Keratinocyte (primary cell): Measurements from ENCODE around the gene SLC13A5. TPM values are rescaled to one million over a fixed set of nuclear protein-coding genes. Genes with fewer than 3 reads are reported as not detected.

Experiments
- DNase-seq: peaks from one replicate; pipeline ENCODE4 v3.0.0-alpha.2; 2011; ENCODE audit warnings: low read depth, missing footprints, low spot score
- FAIRE-seq: peaks from 2 replicates; lab custom pipeline; 2011; peaks lifted over from hg19 to GRCh38; lab: Jason Lieb, UNC
- H2AFZ ChIP-seq: 2 replicates; pipeline ENCODE4 v1.6.0; 2012; ENCODE audit warnings: low read length, control low read depth, inconsistent platforms; ENCODE audit not compliant: control insufficient read depth
- H3K27ac ChIP-seq: 2 replicates; pipeline ENCODE4 v1.5.1; 2011; ENCODE audit warnings: low read length; ENCODE audit not compliant: control insufficient read depth, insufficient read depth
- H3K27me3 ChIP-seq: 3 replicates; pipeline ENCODE4 v1.6.0; 2011; ENCODE audit warnings: low read length; ENCODE audit not compliant: control insufficient read depth, insufficient read depth; ENCODE audit errors: extremely low read depth
- H3K36me3 ChIP-seq, 2 experiments: 2 replicates in 1 of 2; 3 replicates in 1 of 2; pipeline ENCODE4 v1.5.1; 2011; ENCODE audit warnings: low read length in 2 of 2, mild to moderate bottlenecking in 1 of 2; ENCODE audit not compliant: control insufficient read depth in 2 of 2, insufficient read depth in 2 of 2; ENCODE audit errors: extremely low read depth in 1 of 2
- H3K4me1 ChIP-seq: 3 replicates; pipeline ENCODE4 v1.5.1; 2011; ENCODE audit warnings: low read length; ENCODE audit not compliant: control insufficient read depth, insufficient read depth; ENCODE audit errors: extremely low read depth
- H3K4me2 ChIP-seq: 3 replicates; pipeline ENCODE4 v1.6.0; 2011; ENCODE audit warnings: low read depth, low read length; ENCODE audit not compliant: control insufficient read depth, insufficient read depth; ENCODE audit errors: extremely low read depth
- H3K4me3 ChIP-seq, 3 experiments: fragments of 200-600 bp in 1 of 3; sonication (generic) in 1 of 3; 2 replicates in 2 of 3; 3 replicates in 1 of 3; pipeline ENCODE4 v1.5.1; 2011 to 2016; ENCODE audit warnings: low read length in 3 of 3, mild to moderate bottlenecking in 3 of 3, control low read depth in 2 of 3, inconsistent platforms in 1 of 3, low read depth in 1 of 3, mixed read lengths in 1 of 3, mixed run types in 1 of 3, moderate library complexity in 1 of 3; ENCODE audit not compliant: control insufficient read depth in 2 of 3, insufficient read depth in 2 of 3; ENCODE audit errors: extremely low read depth in 1 of 3
- H3K79me2 ChIP-seq: 2 replicates; pipeline ENCODE4 v1.6.0; 2012; ENCODE audit warnings: low read length; ENCODE audit not compliant: control insufficient read depth, insufficient read depth
- H3K9ac ChIP-seq: 3 replicates; pipeline ENCODE4 v1.6.0; 2011; ENCODE audit warnings: low read length; ENCODE audit not compliant: control insufficient read depth, insufficient read depth; ENCODE audit errors: extremely low read depth
- H3K9me1 ChIP-seq: 3 replicates; pipeline ENCODE4 v1.6.0; 2011; ENCODE audit warnings: low read length; ENCODE audit not compliant: control insufficient read depth, insufficient read depth; ENCODE audit errors: extremely low read depth
- H3K9me3 ChIP-seq: 2 replicates; pipeline ENCODE4 v1.5.1; 2012; ENCODE audit warnings: low read depth, low read length; ENCODE audit not compliant: control insufficient read depth
- H4K20me1 ChIP-seq: 3 replicates; pipeline ENCODE4 v1.6.0; 2011; ENCODE audit warnings: low read length; ENCODE audit not compliant: control insufficient read depth, insufficient read depth; ENCODE audit errors: extremely low read depth
- EZH2 ChIP-seq: IDR thresholded peaks from one replicate; pipeline ENCODE4 v1.6.1; 2012; ENCODE audit warnings: inconsistent platforms, mild to moderate bottlenecking, low read length, moderate library complexity
- dilution Hi-C: fragments of 300-500 bp; cut with MboI; formaldehyde crosslinking; loops from one replicate; pipeline ENCODE4 v1.7.0; 2020; ENCODE audit warnings: low sequenced_read_pairs; ENCODE audit not compliant: extremely low pct_ligation_motif_present
- polyA plus RNA-seq, 5 experiments: library from polyadenylated mRNA; depleted of rRNA in 3 of 5; stranded (reverse) in 3 of 5; stranded (forward) in 1 of 5; unstranded in 1 of 5; fragments of >200 nt; gene quantifications; 1 replicate in 1 of 5; 2 replicates in 3 of 5; 3 replicates in 1 of 5; pipeline versions ENCODE4 v1.2.1 to v1.2.3, GENCODE V29; 2011 to 2012; ENCODE audit warnings: missing spikeins in 2 of 5, low read depth in 1 of 5, low replicate concordance in 1 of 5
- TF ChIP-seq, protein P1 (sequence below), 3 experiments: IDR thresholded peaks in 1 of 3; conservative IDR thresholded peaks in 1 of 3; optimal IDR thresholded peaks in 1 of 3; 2 replicates in 2 of 3; 3 replicates in 1 of 3; pipeline versions ENCODE3 to v1.5.1; 2011; ENCODE audit warnings: low read length in 3 of 3, mild to moderate bottlenecking in 3 of 3, moderate library complexity in 2 of 3, control low read depth in 1 of 3, inconsistent platforms in 1 of 3; ENCODE audit not compliant: insufficient read depth in 2 of 3; ENCODE audit errors: extremely low read depth in 1 of 3

Gene SLC13A5
- polyA plus RNA-seq, 1 donor (not counting 4 experiments of a cell fraction or from before 2014, with no cell fraction given) = 0.14 TPM

GRCh38 chr17:6639586-6640535 lies 73.3 kb downstream of the SLC13A5 start:
- dilution Hi-C loops = no loop called here
- Histone ChIP-seq H3K9me1 (peaks cover 3% of the 10 kb centered on the region), H2AFZ (peak overlapping the region; percentile 83), H3K79me2 (peaks cover 58% of the 10 kb centered on the region), H4K20me1 (no peaks in the 10 kb centered on the region), H3K27ac (peak overlapping the region; percentile 76), H3K9me3 (no peaks in the 10 kb centered on the region), H3K27me3 (no peaks in the 10 kb centered on the region), H3K4me1 (peaks cover 39% of the 10 kb centered on the region), H3K4me3 (peak overlapping the region; percentile 76 to 89 (median 85)), H3K4me2 (peak overlapping the region; percentile 97), H3K36me3 (peaks cover 2 to 14% of the 10 kb centered on the region in 2 experiments), H3K9ac (peak overlapping the region; percentile 82)
- no peak for FAIRE-seq
- no peak for DNase-seq
- TF ChIP-seq EZH2 = no peak
- TF ChIP-seq, protein P1, sequence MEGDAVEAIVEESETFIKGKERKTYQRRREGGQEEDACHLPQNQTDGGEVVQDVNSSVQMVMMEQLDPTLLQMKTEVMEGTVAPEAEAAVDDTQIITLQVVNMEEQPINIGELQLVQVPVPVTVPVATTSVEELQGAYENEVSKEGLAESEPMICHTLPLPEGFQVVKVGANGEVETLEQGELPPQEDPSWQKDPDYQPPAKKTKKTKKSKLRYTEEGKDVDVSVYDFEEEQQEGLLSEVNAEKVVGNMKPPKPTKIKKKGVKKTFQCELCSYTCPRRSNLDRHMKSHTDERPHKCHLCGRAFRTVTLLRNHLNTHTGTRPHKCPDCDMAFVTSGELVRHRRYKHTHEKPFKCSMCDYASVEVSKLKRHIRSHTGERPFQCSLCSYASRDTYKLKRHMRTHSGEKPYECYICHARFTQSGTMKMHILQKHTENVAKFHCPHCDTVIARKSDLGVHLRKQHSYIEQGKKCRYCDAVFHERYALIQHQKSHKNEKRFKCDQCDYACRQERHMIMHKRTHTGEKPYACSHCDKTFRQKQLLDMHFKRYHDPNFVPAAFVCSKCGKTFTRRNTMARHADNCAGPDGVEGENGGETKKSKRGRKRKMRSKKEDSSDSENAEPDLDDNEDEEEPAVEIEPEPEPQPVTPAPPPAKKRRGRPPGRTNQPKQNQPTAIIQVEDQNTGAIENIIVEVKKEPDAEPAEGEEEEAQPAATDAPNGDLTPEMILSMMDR (optimal IDR thresholded peaks at IDR 0.05 in 1 of 3, IDR thresholded peaks at IDR 0.05 in 1 of 3, conservative IDR thresholded peaks at IDR 0.05 in 1 of 3; ENCODE audit: extremely low read depth in 1 of 3, insufficient read depth in 2 of 3, low read length in 3 of 3) = no peak

DNA sequence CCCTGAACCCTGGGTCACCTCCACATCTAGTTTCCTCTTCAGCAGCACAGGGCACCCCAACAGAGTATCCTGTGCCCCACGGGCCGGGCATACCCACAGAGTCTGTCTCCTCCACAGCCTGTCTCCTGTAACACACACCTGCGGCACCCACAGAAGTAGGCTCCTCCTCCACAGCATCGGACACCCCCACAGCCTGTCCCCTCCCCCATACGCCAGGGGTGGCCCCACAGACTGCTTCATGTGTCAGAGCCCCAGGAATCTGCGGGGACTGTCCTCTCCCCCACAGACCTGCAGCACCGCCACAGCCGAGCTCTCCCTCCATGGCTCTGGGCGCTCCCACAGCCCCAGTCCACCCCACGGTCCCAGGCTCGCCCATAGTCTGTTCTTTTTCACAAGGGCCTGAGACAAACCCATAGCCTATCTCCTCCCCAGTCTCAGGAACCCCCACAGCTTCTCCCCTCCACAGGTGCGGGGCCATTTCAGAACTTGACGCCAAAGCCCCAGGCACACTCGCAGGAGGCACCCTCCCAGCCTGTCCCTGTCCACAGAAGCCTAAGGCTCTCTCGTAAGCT lies 74.1 kb downstream of the SLC13A5 start:
- Histone ChIP-seq H3K4me3 (peak overlapping the region; percentile 76 to 89 (median 85)), H2AFZ (no peak overlapping the region), H3K36me3 (peaks cover 2 to 15% of the 10 kb centered on the region in 2 experiments), H4K20me1 (no peaks in the 10 kb centered on the region), H3K4me2 (peak overlapping the region; percentile 97), H3K9me1 (peaks cover 3% of the 10 kb centered on the region), H3K9me3 (no peaks in the 10 kb centered on the region), H3K4me1 (peaks cover 33% of the 10 kb centered on the region), H3K27ac (peak overlapping the region; percentile 76), H3K9ac (peak overlapping the region; percentile 82), H3K79me2 (peaks cover 52% of the 10 kb centered on the region), H3K27me3 (no peaks in the 10 kb centered on the region)
- TF ChIP-seq, protein P1 (optimal IDR thresholded peaks at IDR 0.05 in 1 of 3, IDR thresholded peaks at IDR 0.05 in 1 of 3, conservative IDR thresholded peaks at IDR 0.05 in 1 of 3; ENCODE audit: extremely low read depth in 1 of 3, insufficient read depth in 2 of 3, low read length in 3 of 3) = no peak
- no peak for TF ChIP-seq EZH2
- DNase-seq (no peak), FAIRE-seq (no peak)
- dilution Hi-C loops = no loop called here
